ENCODE data around the gene SAMD13.

- TF ChIP-seq POLR2AphosphoS5 (IDR thresholded peaks at IDR 0.05) (no peak), CTCF (IDR thresholded peaks at IDR 0.05) (no peak), POLR2A (IDR thresholded peaks at IDR 0.05; ENCODE audit: low read depth) (no peak)
Measured at GRCh38 chr1:84363622-84364021, 62.1 kb downstream of the SAMD13 start.
